ENCODE results near the gene NR1D1. TPM values are rescaled to one million over a fixed set of nuclear protein-coding genes. Genes with fewer than 3 reads are reported as not detected.

Gene NR1D1
- total and polyA plus RNA-seq, 4 donors: 3.2 to 19.6 (median 14.1) TPM

- WGBS, 2 donors: 69 to 76% methylated on average over 16 of the region's 16 CpGs
- Histone ChIP-seq H3K9me3 (ENCODE audit: control insufficient read depth in 4 of 4, insufficient read depth in 3 of 4, low read length in 3 of 4) (no peaks in the 10 kb centered on the region), H3K27ac (ENCODE audit: low read depth in 1 of 2, low read length in 1 of 2) (peak overlapping the region; percentile 92 to 96), H3K9ac (ENCODE audit: insufficient read depth in 1 of 2, low read length in 2 of 2) (peak overlapping the region in 1 of 2 donors; percentile 57), H3K4me3 (no peak overlapping the region), H3K36me3 (ENCODE audit: control insufficient read depth in 4 of 4, insufficient read depth in 4 of 4, low read length in 4 of 4) (peaks cover 0 to 6% (median 2%) of the 10 kb centered on the region in 4 donors), H3K4me1 (ENCODE audit: control insufficient read depth in 5 of 5, insufficient read depth in 5 of 5, low read length in 5 of 5) (peaks cover 28 to 76% (median 51%) of the 10 kb centered on the region in 5 donors), H3K27me3 (ENCODE audit: control insufficient read depth in 3 of 3, insufficient read depth in 3 of 3, low read length in 2 of 3) (no peaks in the 10 kb centered on the region)
- TF ChIP-seq CTCF (IDR thresholded peaks at IDR 0.05; ENCODE audit: control extremely low read depth, extremely low read depth): no peak
- ATAC-seq (ENCODE audit: insufficient read depth, low FRiP score): no peak
- DNase-seq: no peak
These were observed 1.2 kb upstream of the NR1D1 start for GRCh38 chr17:40101367-40102210.

GRCh38 chr17:40100669-40101366 lies 429 bp upstream of the NR1D1 start:
- peak overlapping the region; percentile 92 to 96 for H3K27ac ChIP-seq (ENCODE audit: low read depth in 1 of 2, low read length in 1 of 2)
- peak overlapping the region in 1 of 2 donors; percentile 57 for H3K9ac ChIP-seq (ENCODE audit: insufficient read depth in 1 of 2, low read length in 2 of 2)
- H3K27me3 ChIP-seq (ENCODE audit: control insufficient read depth in 3 of 3, insufficient read depth in 3 of 3, low read length in 2 of 3): no peaks in the 10 kb centered on the region
- peak overlapping the region; percentile 78 for H3K4me3 ChIP-seq
- no peak for TF ChIP-seq CTCF (IDR thresholded peaks at IDR 0.05; ENCODE audit: control extremely low read depth, extremely low read depth)
- peaks cover 31 to 71% (median 43%) of the 10 kb centered on the region in 5 donors for H3K4me1 ChIP-seq (ENCODE audit: control insufficient read depth in 5 of 5, insufficient read depth in 5 of 5, low read length in 5 of 5)
- 1 to 2% methylated on average over 25 of the region's 25 CpGs for WGBS, 2 donors
- H3K9me3 ChIP-seq (ENCODE audit: control insufficient read depth in 4 of 4, insufficient read depth in 3 of 4, low read length in 3 of 4): no peaks in the 10 kb centered on the region
- ATAC-seq (ENCODE audit: insufficient read depth, low FRiP score) (peak; percentile 36), DNase-seq (peak; percentile 96 to 97 (median 96))
- peaks cover 0 to 8% (median 2%) of the 10 kb centered on the region in 4 donors for H3K36me3 ChIP-seq (ENCODE audit: control insufficient read depth in 4 of 4, insufficient read depth in 4 of 4, low read length in 4 of 4)

GRCh38 chr17:40099619-40100418 lies 570 bp downstream of the NR1D1 start:
- Histone ChIP-seq H3K4me1 (ENCODE audit: control insufficient read depth in 5 of 5, insufficient read depth in 5 of 5, low read length in 5 of 5) (peaks cover 33 to 61% (median 38%) of the 10 kb centered on the region in 5 donors), H3K4me3 (peak overlapping the region; percentile 78), H3K9me3 (ENCODE audit: control insufficient read depth in 4 of 4, insufficient read depth in 3 of 4, low read length in 3 of 4) (no peaks in the 10 kb centered on the region), H3K27ac (ENCODE audit: low read depth in 1 of 2, low read length in 1 of 2) (peak overlapping the region; percentile 80 to 96), H3K27me3 (ENCODE audit: control insufficient read depth in 3 of 3, insufficient read depth in 3 of 3, low read length in 2 of 3) (no peaks in the 10 kb centered on the region), H3K9ac (ENCODE audit: insufficient read depth in 1 of 2, low read length in 2 of 2) (peak overlapping the region in 1 of 2 donors; percentile 51), H3K36me3 (ENCODE audit: control insufficient read depth in 4 of 4, insufficient read depth in 4 of 4, low read length in 4 of 4) (peaks cover 0 to 17% (median 2%) of the 10 kb centered on the region in 4 donors)
- TF ChIP-seq CTCF (IDR thresholded peaks at IDR 0.05; ENCODE audit: control extremely low read depth, extremely low read depth): no peak
- 2 to 3% methylated on average over 31 of the region's 31 CpGs for WGBS, 2 donors
- ATAC-seq (ENCODE audit: insufficient read depth, low FRiP score) (no peak), DNase-seq (no peak)
